NCI-H69 (cell line): ENCODE data around the gene RNGTT.
"Not testable (repeated sequence)": the region's sequence is repeated elsewhere in the genome, so short reads cannot be mapped to it uniquely, and the experiment has no call there.

Experiments used
- DNase-seq: peaks from one replicate; lab custom pipeline; 2025; lab: John Stamatoyannopoulos, UW

The RNGTT gene

GRCh38 chr6:88864359-88865054 lies 98.9 kb downstream of the RNGTT start:
- DNase-seq: peak; percentile 74

GRCh38 chr6:88860310-88860709 lies 103.1 kb downstream of the RNGTT start:
- DNase-seq: no peak

- no peak for DNase-seq
Measured at GRCh38 chr6:88858455-88858854, 105.0 kb downstream of the RNGTT start.

- no peak for DNase-seq
Measured at GRCh38 chr6:88856566-88856965, 106.9 kb downstream of the RNGTT start.

- DNase-seq: peak; percentile 96
Measured at GRCh38 chr6:88855541-88856147, 107.8 kb downstream of the RNGTT start.

GRCh38 chr6:88852775-88853174 lies 110.6 kb downstream of the RNGTT start:
- DNase-seq: peak; percentile 69

- DNase-seq: peak; percentile 16
Measured at GRCh38 chr6:88852000-88852399, 111.4 kb downstream of the RNGTT start.

- peak; percentile 27 for DNase-seq
Measured at GRCh38 chr6:88848870-88849269, 114.5 kb downstream of the RNGTT start.

- DNase-seq: no peak
Measured at GRCh38 chr6:88843040-88843439, 120.4 kb downstream of the RNGTT start.

GRCh38 chr6:88842320-88842719 lies 121.1 kb downstream of the RNGTT start:
- no peak for DNase-seq

- DNase-seq: no peak
Measured at GRCh38 chr6:88840796-88841539, 122.5 kb downstream of the RNGTT start.

- no peak for DNase-seq
Measured at GRCh38 chr6:88840289-88840688, 123.1 kb downstream of the RNGTT start.

- no peak for DNase-seq
Measured at GRCh38 chr6:88839280-88839679, 124.1 kb downstream of the RNGTT start.

- DNase-seq: no peak
Measured at GRCh38 chr6:88835210-88835609, 128.2 kb downstream of the RNGTT start.

- DNase-seq: not testable (repeated sequence)
Measured at GRCh38 chr6:88833071-88833470, 130.3 kb downstream of the RNGTT start.

GRCh38 chr6:88827599-88827998 lies 135.8 kb downstream of the RNGTT start:
- DNase-seq: peak; percentile 65

- DNase-seq: no peak
Measured at GRCh38 chr6:88825856-88826255, 137.6 kb downstream of the RNGTT start.

- DNase-seq: peak; percentile 41
Measured at GRCh38 chr6:88823998-88824397, 139.4 kb downstream of the RNGTT start.

GRCh38 chr6:88815491-88815890 lies 147.9 kb downstream of the RNGTT start:
- no peak for DNase-seq

GRCh38 chr6:88814909-88815308 lies 148.5 kb downstream of the RNGTT start:
- DNase-seq: no peak

GRCh38 chr6:88813045-88813444 lies 150.4 kb downstream of the RNGTT start:
- peak; percentile 14 for DNase-seq

GRCh38 chr6:88810701-88811100 lies 152.7 kb downstream of the RNGTT start:
- no peak for DNase-seq

- DNase-seq: no peak
Measured at GRCh38 chr6:88810089-88810488, 153.3 kb downstream of the RNGTT start.
